Anterior cingulate cortex (tissue), 58 donors: ENCODE results near the gene ARHGAP15.

Experiments
- DNase-seq, 58 donors: peaks; one replicate each; lab custom pipeline; 2025; lab: John Stamatoyannopoulos, UW

Gene ARHGAP15

GRCh38 chr2:143128681-143129580 is at the start of gene ARHGAP15:
TSS of gene ARHGAP15 (plus strand) at chr2:143129419.
- peak in 3 of 58 donors; percentile 4 to 7 (median 7) for DNase-seq

GRCh38 chr2:143081616-143082015 is 47.6 kb upstream of the ARHGAP15 start:
- DNase-seq, result no peak

- no peak for DNase-seq
Measured at GRCh38 chr2:143083636-143084035, 45.6 kb upstream of the ARHGAP15 start.

GRCh38 chr2:143084462-143084861 is 44.8 kb upstream of the ARHGAP15 start:
- DNase-seq, result no peak

- no peak for DNase-seq
Measured at GRCh38 chr2:143085125-143085784, 44.0 kb upstream of the ARHGAP15 start.

- DNase-seq, result no peak
Measured at GRCh38 chr2:143087033-143087432, 42.2 kb upstream of the ARHGAP15 start.

GRCh38 chr2:143088388-143088787 is 40.8 kb upstream of the ARHGAP15 start:
- no peak for DNase-seq

- DNase-seq, result peak in 1 of 58 donors; percentile 0
Measured at GRCh38 chr2:143089520-143089919, 39.7 kb upstream of the ARHGAP15 start.

- DNase-seq, result peak in 24 of 58 donors; percentile 1 to 53 (median 9)
Measured at GRCh38 chr2:143110758-143111428, 18.3 kb upstream of the ARHGAP15 start.

- no peak for DNase-seq
Measured at GRCh38 chr2:143117225-143117624, 12.0 kb upstream of the ARHGAP15 start.

GRCh38 chr2:143121079-143121478 is 8.1 kb upstream of the ARHGAP15 start:
- DNase-seq, result no peak

- no peak for DNase-seq
Measured at GRCh38 chr2:143121957-143122356, 7.3 kb upstream of the ARHGAP15 start.

GRCh38 chr2:143123911-143124310 is 5.3 kb upstream of the ARHGAP15 start:
- DNase-seq, result no peak

GRCh38 chr2:143124445-143124844 is 4.8 kb upstream of the ARHGAP15 start:
- no peak for DNase-seq

- no peak for DNase-seq
Measured at GRCh38 chr2:143125717-143126116, 3.5 kb upstream of the ARHGAP15 start.

- DNase-seq, result no peak
Measured at GRCh38 chr2:143132355-143132754, 3.1 kb downstream of the ARHGAP15 start.

- no peak for DNase-seq
Measured at GRCh38 chr2:143133783-143134182, 4.6 kb downstream of the ARHGAP15 start.

GRCh38 chr2:143138292-143138691 is 9.1 kb downstream of the ARHGAP15 start:
- no peak for DNase-seq

GRCh38 chr2:143139835-143140393 is 10.7 kb downstream of the ARHGAP15 start:
- no peak for DNase-seq

- no peak for DNase-seq
Measured at GRCh38 chr2:143140864-143141661, 11.8 kb downstream of the ARHGAP15 start.
